B cell (primary cell): ENCODE data around the gene RAE1. TPM values are rescaled to one million over a fixed set of nuclear protein-coding genes. Genes with fewer than 3 reads are reported as not detected.

ENCODE experiments used
- ATAC-seq: fragments of 200-7000 bp; cut with Tn5 transposase; one replicate; pipeline ENCODE4 v1.10.0; 2021; ENCODE audit warnings: low read depth, mild to moderate bottlenecking, moderate number of reproducible peaks, moderate library complexity
- CTCF ChIA-PET: fragments of 350-600 bp; sonication (Branson Sonifier 250); formaldehyde crosslinking; loops from one replicate; lab custom pipeline; 2021; ENCODE audit warnings: antibody characterized with exemption, inconsistent platforms; lab: Charles Lee
- POLR2A ChIA-PET: fragments of 350-600 bp; sonication (Branson Sonifier 250); formaldehyde crosslinking; loops from one replicate; lab custom pipeline; 2021; ENCODE audit warnings: antibody characterized with exemption; lab: Charles Lee
- DNase-seq: peaks from one replicate; pipeline ENCODE4 v3.0.0; 2013
- H2AFZ ChIP-seq: 2 replicates; pipeline ENCODE4 v1.6.1; 2012; ENCODE audit warnings: mild to moderate bottlenecking, low read depth, low read length; ENCODE audit not compliant: insufficient read depth, poor library complexity, severe bottlenecking
- H3K27ac ChIP-seq, 2 donors: 1 replicate in 1 of 2; 2 replicates in 1 of 2; pipeline ENCODE4 v1.5.1; 2012 to 2013; ENCODE audit warnings: low read length in 2 of 2, mild to moderate bottlenecking in 2 of 2, moderate library complexity in 1 of 2
- H3K27me3 ChIP-seq, 4 experiments: fragments of 200-600 bp in 1 of 4; sonication (generic) in 1 of 4; replicated peaks in 1 of 4; 1 replicate in 2 of 4; 2 replicates in 2 of 4; pipeline versions ENCODE4 v1.6.1 to v1.7.0; 2013 to 2016; ENCODE audit warnings: low read length in 3 of 4, mild to moderate bottlenecking in 2 of 4, mixed read lengths in 1 of 4, moderate library complexity in 1 of 4; ENCODE audit not compliant: insufficient read depth in 4 of 4, control insufficient read depth in 3 of 4; ENCODE audit errors: control extremely low read depth in 1 of 4
- H3K36me3 ChIP-seq, 2 experiments: replicated peaks in 1 of 2; 1 replicate in 1 of 2; 2 replicates in 1 of 2; pipeline versions ENCODE4 v1.6.1 to v1.7.1; 2013; ENCODE audit warnings: low read length in 1 of 2; ENCODE audit not compliant: insufficient read depth in 2 of 2, control insufficient read depth in 1 of 2; ENCODE audit errors: control extremely low read depth in 1 of 2, extremely low read depth in 1 of 2
- H3K4me1 ChIP-seq, 2 donors: fragments of 200-600 bp in 1 of 2; sonication (generic) in 1 of 2; 1 replicate in 1 of 2; 2 replicates in 1 of 2; pipeline versions ENCODE4 v1.5.1 to v1.6.1; 2013 to 2017; ENCODE audit warnings: low read length in 2 of 2; ENCODE audit not compliant: control insufficient read depth in 2 of 2, insufficient read depth in 2 of 2
- H3K4me2 ChIP-seq: replicated peaks from 2 replicates; pipeline ENCODE3; 2012; ENCODE audit warnings: mild to moderate bottlenecking, low read depth, low read length; ENCODE audit not compliant: poor library complexity, severe bottlenecking
- H3K4me3 ChIP-seq, 5 experiments: fragments of 200-600 bp in 1 of 5; sonication (generic) in 1 of 5; 1 replicate in 3 of 5; 2 replicates in 2 of 5; pipeline versions ENCODE4 v1.5.1 to v1.7.0; 2011 to 2016; ENCODE audit warnings: low read length in 4 of 5, mild to moderate bottlenecking in 4 of 5, low read depth in 2 of 5, control low read depth in 1 of 5, moderate library complexity in 1 of 5; ENCODE audit not compliant: insufficient read depth in 1 of 5; ENCODE audit errors: control extremely low read depth in 1 of 5, extremely low read depth in 1 of 5
- H3K79me2 ChIP-seq: fragments of 200-600 bp; sonication (generic); one replicate; pipeline ENCODE4 v1.6.0; 2016; ENCODE audit warnings: low read length; ENCODE audit not compliant: control insufficient read depth, insufficient read depth
- H3K9ac ChIP-seq: fragments of 200-600 bp; sonication (generic); 2 replicates; pipeline ENCODE4 v1.6.1; 2017; ENCODE audit warnings: mild to moderate bottlenecking, low read length, moderate library complexity
- H3K9me3 ChIP-seq, 3 donors: one replicate each; pipeline versions ENCODE4 v1.6.1 to v1.7.1; 2013; ENCODE audit warnings: low read length in 2 of 3; ENCODE audit not compliant: control insufficient read depth in 2 of 3, insufficient read depth in 1 of 3; ENCODE audit errors: control extremely low read depth in 1 of 3
- H4K20me1 ChIP-seq: 2 replicates; pipeline ENCODE4 v1.6.0; 2012; ENCODE audit warnings: mild to moderate bottlenecking, low read length; ENCODE audit not compliant: insufficient read depth, control insufficient read depth, poor library complexity, severe bottlenecking
- H3K27ac Mint-ChIP-seq: one replicate; pipeline ENCODE4 v1.8.0; 2021; ENCODE audit warnings: mixed read lengths
- H3K27me3 Mint-ChIP-seq: one replicate; pipeline ENCODE4 v1.8.0; 2021; ENCODE audit warnings: mixed read lengths
- H3K4me1 Mint-ChIP-seq: one replicate; pipeline ENCODE4 v1.8.0; 2021; ENCODE audit warnings: mixed read lengths
- H3K4me3 Mint-ChIP-seq: one replicate; pipeline ENCODE4 v1.8.0; 2021; ENCODE audit warnings: mixed read lengths
- H3K9me3 Mint-ChIP-seq: one replicate; pipeline ENCODE4 v1.8.0; 2022; ENCODE audit warnings: mixed read lengths; ENCODE audit not compliant: insufficient read depth
- CTCF ChIP-seq: fragments of 200-600 bp; IDR thresholded peaks from one replicate; pipeline ENCODE4 v1.8.0; 2022; ENCODE audit warnings: antibody characterized with exemption, mild to moderate bottlenecking
- EZH2 ChIP-seq: IDR thresholded peaks from 2 replicates; pipeline ENCODE4 v1.6.1; 2012; ENCODE audit warnings: borderline replicate concordance, low read depth, mild to moderate bottlenecking, moderate library complexity, low read length; ENCODE audit not compliant: insufficient read depth, poor library complexity, severe bottlenecking
- WGBS: methylation state at CpG from one replicate; pipeline ENCODE4 v1.1.5; 2013; ENCODE audit warnings: missing lambda C conversion rate; ENCODE audit not compliant: insufficient coverage; 5-methylcytosine and 5-hydroxymethylcytosine counted together
- intact Hi-C: fragments of 100-400 bp; cut with micrococcal nuclease; formaldehyde crosslinking; loops from one replicate; pipeline ENCODE4 v1.10.0; 2022
- polyA plus RNA-seq: library from polyadenylated mRNA; depleted of rRNA; stranded (reverse); fragments of >200 nt; gene quantifications from 2 replicates; pipeline ENCODE4 v1.2.3, GENCODE V29; 2012
- total RNA-seq, 2 donors: library from RNA; stranded (reverse); fragments of 120-200 nt in 1 of 2; gene quantifications; 1 replicate in 1 of 2; 2 replicates in 1 of 2; pipeline versions ENCODE4 v1.2.3 to v1.2.4, GENCODE V29; 2013 to 2022

Gene RAE1
- total and polyA plus RNA-seq, 2 donors (not counting 1 experiment from before 2014, with no cell fraction given) = 32.6 to 33.3 TPM

DNA sequence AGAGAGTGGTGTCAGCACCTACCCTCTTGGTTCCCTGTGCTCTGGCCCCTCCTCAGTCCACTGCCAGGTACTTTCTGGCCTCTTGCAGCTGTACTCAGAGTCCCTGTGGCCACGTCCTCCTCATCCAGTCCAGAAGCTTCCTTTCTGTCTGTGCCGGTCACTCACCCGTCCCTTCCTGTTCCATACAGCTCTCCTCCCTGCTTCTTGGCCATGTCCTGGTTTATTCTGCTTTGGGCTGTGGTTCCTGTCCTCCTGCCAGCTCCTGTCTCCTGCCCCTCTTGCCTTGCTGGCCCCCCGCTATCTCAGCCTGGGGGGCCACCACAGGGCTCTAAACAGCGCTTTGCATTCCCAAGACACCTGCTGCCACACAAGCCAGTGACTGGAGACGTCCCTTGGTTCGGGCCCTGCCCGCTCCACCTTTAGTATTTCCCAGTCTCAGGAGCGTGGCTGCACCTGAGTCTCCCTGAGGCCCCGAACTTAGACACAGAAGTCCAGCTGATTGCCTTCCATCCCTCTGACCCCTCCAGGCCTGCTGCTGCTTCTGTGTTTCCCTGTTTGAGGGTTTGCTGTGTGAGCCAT, 24.7 kb downstream of the RAE1 start:
- H3K27me3 Mint-ChIP-seq = no peaks in the 10 kb centered on the region
- 95% methylated on average over 9 of the region's 10 CpGs for WGBS

More for the DNA sequence above, 24.7 kb downstream of the RAE1 start:
- Mint-ChIP-seq H3K27ac (no peak overlapping the region), H3K4me1 (peaks cover 5% of the 10 kb centered on the region), H3K9me3 (no peaks in the 10 kb centered on the region), H3K4me3 (no peak overlapping the region)
- H4K20me1 ChIP-seq = no peaks in the 10 kb centered on the region
- H3K27ac ChIP-seq = no peak overlapping the region
- TF ChIP-seq EZH2 (no peak), CTCF (no peak)
- no peak overlapping the region for H2AFZ ChIP-seq
- H3K36me3 ChIP-seq = peaks cover 0 to 78% of the 10 kb centered on the region in 2 experiments
- no peaks in the 10 kb centered on the region for H3K9me3 ChIP-seq
- H3K4me1 ChIP-seq = no peaks in the 10 kb centered on the region
- CTCF ChIA-PET = interaction anchor here (0.8 to 1.5 kb wide), 3 partner anchors 120 to 220 kb away, joined by 3 to 6 read pairs (median 3); no protein-coding TSS in a partner anchor
- ATAC-seq (no peak), DNase-seq (no peak)
- H3K4me2 ChIP-seq = no peak overlapping the region
- H3K9ac ChIP-seq = no peak overlapping the region
- intact Hi-C loops = no loop called here
- POLR2A ChIA-PET = no interaction called here
- no peaks in the 10 kb centered on the region for H3K79me2 ChIP-seq
- H3K27me3 ChIP-seq = no peaks in the 10 kb centered on the region
- H3K4me3 ChIP-seq = no peak overlapping the region
